H9 (cell line): Measurements from ENCODE around the gene TRMT11. TPM values are rescaled to one million over a fixed set of nuclear protein-coding genes. Genes with fewer than 3 reads are reported as not detected.
A peak's percentile ranks its signal among the peaks of the same experiment; 100 is the strongest.

ENCODE experiments used
- DNase-seq: peaks from one replicate; pipeline ENCODE4 v3.0.0-alpha.2; 2017
- H2AFZ ChIP-seq: one replicate; pipeline ENCODE4 v1.6.1; 2013; ENCODE audit warnings: mild to moderate bottlenecking, low read length, control low read depth, moderate library complexity
- H2AK5ac ChIP-seq: 2 replicates; pipeline ENCODE4 v1.6.1; 2013; ENCODE audit warnings: low read length, control low read depth, mixed read lengths; ENCODE audit not compliant: insufficient read length
- H2BK120ac ChIP-seq: one replicate; pipeline ENCODE4 v1.6.1; 2013; ENCODE audit warnings: low read depth, mild to moderate bottlenecking, low read length, control low read depth, inconsistent platforms; ENCODE audit not compliant: poor library complexity, severe bottlenecking
- H2BK12ac ChIP-seq: 2 replicates; pipeline ENCODE4 v1.6.1; 2013; ENCODE audit warnings: low read length, control low read depth, mixed read lengths, low read depth; ENCODE audit not compliant: insufficient read length
- H2BK15ac ChIP-seq: 2 replicates; pipeline ENCODE4 v1.6.1; 2013; ENCODE audit warnings: low read depth, low read length, control low read depth
- H2BK20ac ChIP-seq: one replicate; pipeline ENCODE4 v1.6.1; 2013; ENCODE audit warnings: low read depth, mild to moderate bottlenecking, low read length, control low read depth, inconsistent platforms; ENCODE audit not compliant: poor library complexity, severe bottlenecking
- H2BK5ac ChIP-seq: 2 replicates; pipeline ENCODE4 v1.6.1; 2013; ENCODE audit warnings: low read length, control low read depth, mixed read lengths; ENCODE audit not compliant: insufficient read length
- H3K14ac ChIP-seq: 2 replicates; pipeline ENCODE4 v1.6.1; 2013; ENCODE audit warnings: low read length, control low read depth; ENCODE audit not compliant: insufficient read depth
- H3K18ac ChIP-seq: 2 replicates; pipeline ENCODE4 v1.6.1; 2013; ENCODE audit warnings: low read depth, mild to moderate bottlenecking, mixed read lengths, low read length, control low read depth; ENCODE audit not compliant: insufficient read length
- H3K23ac ChIP-seq: 2 replicates; pipeline ENCODE4 v1.6.1; 2013; ENCODE audit warnings: low read length, control low read depth, mixed read lengths, low read depth; ENCODE audit not compliant: insufficient read length
- H3K23me2 ChIP-seq: 2 replicates; pipeline ENCODE4 v1.6.1; 2013; ENCODE audit warnings: low read depth, mild to moderate bottlenecking, mixed read lengths, low read length, control low read depth; ENCODE audit not compliant: insufficient read length, poor library complexity, severe bottlenecking
- H3K27ac ChIP-seq: 2 replicates; pipeline ENCODE4 v1.5.1; 2013; ENCODE audit warnings: low read length, control low read depth, mixed read lengths, low read depth; ENCODE audit not compliant: insufficient read length
- H3K27me3 ChIP-seq: 2 replicates; pipeline ENCODE4 v1.6.1; 2013; ENCODE audit warnings: low read length, control low read depth, inconsistent platforms; ENCODE audit not compliant: insufficient read depth
- H3K4ac ChIP-seq: 2 replicates; pipeline ENCODE4 v1.6.1; 2013; ENCODE audit warnings: low read depth, mild to moderate bottlenecking, control low read depth, inconsistent platforms, low read length, moderate library complexity
- H3K4me1 ChIP-seq: 2 replicates; pipeline ENCODE4 v1.6.1; 2013; ENCODE audit warnings: low read length, control low read depth, inconsistent platforms; ENCODE audit not compliant: insufficient read depth
- H3K4me2 ChIP-seq: 2 replicates; pipeline ENCODE4 v1.6.1; 2013; ENCODE audit warnings: low read length, control low read depth, mixed read lengths; ENCODE audit not compliant: insufficient read length, insufficient read depth
- H3K56ac ChIP-seq: 2 replicates; pipeline ENCODE4 v1.6.1; 2013; ENCODE audit warnings: low read depth, mild to moderate bottlenecking, mixed read lengths, low read length, control low read depth; ENCODE audit not compliant: insufficient read length
- H3K79me1 ChIP-seq: 2 replicates; pipeline ENCODE4 v1.6.1; 2013; ENCODE audit warnings: low read depth, mild to moderate bottlenecking, moderate library complexity, low read length, control low read depth, inconsistent platforms; ENCODE audit not compliant: insufficient read depth, poor library complexity, severe bottlenecking
- H3K79me2 ChIP-seq: 2 replicates; pipeline ENCODE4 v1.6.1; 2013; ENCODE audit warnings: low read length, control low read depth, inconsistent platforms; ENCODE audit not compliant: insufficient read depth
- H3K9ac ChIP-seq: 2 replicates; pipeline ENCODE4 v1.6.1; 2013; ENCODE audit warnings: low read length, control low read depth, mixed read lengths; ENCODE audit not compliant: insufficient read length; ENCODE audit errors: extremely low read depth
- H3K9me3 ChIP-seq: one replicate; pipeline ENCODE4 v1.6.1; 2013; ENCODE audit warnings: low read depth, low read length, inconsistent platforms; ENCODE audit not compliant: control insufficient read depth
- H3T11ph ChIP-seq: one replicate; pipeline ENCODE4 v1.6.1; 2013; ENCODE audit warnings: mild to moderate bottlenecking, low read length, control low read depth, inconsistent platforms
- H4K20me1 ChIP-seq: one replicate; pipeline ENCODE4 v1.6.1; 2013; ENCODE audit not compliant: control insufficient read depth, insufficient read length, insufficient read depth
- H4K5ac ChIP-seq: 2 replicates; pipeline ENCODE4 v1.6.1; 2013; ENCODE audit warnings: low read depth, mild to moderate bottlenecking, mixed read lengths, low read length, control low read depth; ENCODE audit not compliant: insufficient read length
- H4K8ac ChIP-seq: replicated peaks from 2 replicates; pipeline ENCODE4 v1.6.1; 2013; ENCODE audit warnings: low read length, control low read depth, mixed read lengths, low read depth; ENCODE audit not compliant: insufficient read length
- H4K91ac ChIP-seq: 2 replicates; pipeline ENCODE4 v1.6.1; 2013; ENCODE audit warnings: low read depth, mild to moderate bottlenecking, moderate library complexity, mixed read lengths, low read length, control low read depth; ENCODE audit not compliant: insufficient read length
- H3K27ac Mint-ChIP-seq, 3 experiments: 2 replicates in 2 of 3; 3 replicates in 1 of 3; pipeline ENCODE4 v1.8.0; 2020 to 2021; ENCODE audit warnings: mixed read lengths in 3 of 3, mild to moderate bottlenecking in 1 of 3, moderate library complexity in 1 of 3
- H3K27me3 Mint-ChIP-seq: 2 replicates; pipeline ENCODE4 v1.8.0; 2021; ENCODE audit warnings: low read depth, mild to moderate bottlenecking, moderate library complexity, mixed read lengths
- H3K36me3 Mint-ChIP-seq, 3 experiments: 2 replicates in 2 of 3; 3 replicates in 1 of 3; pipeline ENCODE4 v1.8.0; 2020 to 2021; ENCODE audit warnings: low read depth in 3 of 3, mixed read lengths in 3 of 3; ENCODE audit not compliant: insufficient read depth in 1 of 3
- H3K4me1 Mint-ChIP-seq, 2 experiments: 2 replicates each; pipeline ENCODE4 v1.8.0; 2020; ENCODE audit warnings: mixed read lengths in 2 of 2
- H3K4me3 Mint-ChIP-seq, 2 experiments: 2 replicates in 1 of 2; 3 replicates in 1 of 2; pipeline ENCODE4 v1.8.0; 2020 to 2021; ENCODE audit warnings: mild to moderate bottlenecking in 2 of 2, mixed read lengths in 2 of 2, moderate library complexity in 1 of 2
- H3K9me3 Mint-ChIP-seq, 2 experiments: 2 replicates in 1 of 2; 3 replicates in 1 of 2; pipeline ENCODE4 v1.8.0; 2020; ENCODE audit warnings: mild to moderate bottlenecking in 2 of 2, mixed read lengths in 2 of 2, moderate library complexity in 1 of 2
- WGBS: extraction: QIAGEN DNeasy Blood & Tissue Kit; methylation state at CpG from one replicate; pipeline ENCODE4 v1.1.7; 2013; ENCODE audit warnings: missing lambda C conversion rate, low lambda C conversion rate, mixed read lengths; ENCODE audit not compliant: insufficient read length; ENCODE audit errors: extremely low coverage; 5-methylcytosine and 5-hydroxymethylcytosine counted together
- total RNA-seq: library from RNA; stranded (reverse); gene quantifications from 2 replicates; pipeline ENCODE4 v1.2.1, GENCODE V29; 2021
- TF ChIP-seq, protein P1 (sequence below): fragments of 200-600 bp; sonication (generic); conservative IDR thresholded peaks from 3 replicates; pipeline ENCODE4 v1.8.0; 2021; ENCODE audit warnings: antibody characterized with exemption, mild to moderate bottlenecking

The TRMT11 gene
- total RNA-seq, 1 experiment from 2014 or later: 31.1 TPM

DNA sequence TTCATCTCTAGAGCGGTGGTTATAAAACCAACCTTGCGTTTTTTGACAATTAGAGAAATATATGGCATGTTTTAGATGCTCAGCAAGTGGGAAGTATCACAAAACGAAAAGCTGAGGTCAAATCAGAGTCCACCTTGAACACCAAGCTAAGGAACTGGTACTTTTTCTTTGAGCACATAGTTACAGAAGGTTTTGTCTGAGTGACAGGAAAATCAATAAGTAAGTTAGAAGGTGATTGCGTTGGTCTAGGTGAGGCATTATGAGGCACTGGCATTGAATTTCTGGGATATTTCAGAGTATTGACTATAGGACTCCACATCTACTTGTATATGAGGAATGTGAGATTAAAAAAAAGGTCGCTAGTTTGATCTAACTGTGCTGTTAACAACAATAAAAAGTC lies 30.4 kb upstream of the TRMT11 start:
- Histone ChIP-seq H3K23ac (no peak overlapping the region), H4K5ac (no peak overlapping the region), H3K18ac (no peak overlapping the region), H2AK5ac (no peak overlapping the region), H3K23me2 (no peaks in the 10 kb centered on the region), H4K91ac (no peak overlapping the region), H2BK20ac (no peak overlapping the region), H2BK5ac (no peak overlapping the region), H3T11ph (no peak overlapping the region), H2AFZ (no peak overlapping the region), H3K9me3 (no peaks in the 10 kb centered on the region), H3K27me3 (no peaks in the 10 kb centered on the region), H3K79me1 (no peaks in the 10 kb centered on the region), H3K9ac (no peak overlapping the region), H4K8ac (no peak overlapping the region), H3K27ac (no peak overlapping the region), H3K14ac (no peak overlapping the region), H3K4ac (no peak overlapping the region), H3K79me2 (no peaks in the 10 kb centered on the region), H2BK12ac (no peak overlapping the region), H4K20me1 (no peaks in the 10 kb centered on the region), H2BK15ac (no peak overlapping the region), H3K4me2 (peak overlapping the region; percentile 3), H3K4me1 (0 out of 2 replicates have a peak, but pooled peaks cover 2% of the 10 kb centered on the region), H2BK120ac (no peak overlapping the region), H3K56ac (no peak overlapping the region)
- DNase-seq: no peak
- Mint-ChIP-seq H3K4me3 (no peak overlapping the region; a peak in 3 of 5 replicates), H3K27me3 (peaks cover 4% of the 10 kb centered on the region), H3K9me3 (peaks cover 5 to 11% of the 10 kb centered on the region in 2 experiments; a peak in 3 of 5 replicates), H3K27ac (no peak overlapping the region; a peak in 1 of 7 replicates), H3K36me3 (peaks cover 0 to 6% (median 0%) of the 10 kb centered on the region in 3 experiments; a peak in 3 of 7 replicates), H3K4me1 (peaks cover 3 to 5% of the 10 kb centered on the region in 2 experiments; a peak in 2 of 4 replicates)
- no CpG with 5 or more reads among the region's 5 CpGs for WGBS
- TF ChIP-seq, protein P1, sequence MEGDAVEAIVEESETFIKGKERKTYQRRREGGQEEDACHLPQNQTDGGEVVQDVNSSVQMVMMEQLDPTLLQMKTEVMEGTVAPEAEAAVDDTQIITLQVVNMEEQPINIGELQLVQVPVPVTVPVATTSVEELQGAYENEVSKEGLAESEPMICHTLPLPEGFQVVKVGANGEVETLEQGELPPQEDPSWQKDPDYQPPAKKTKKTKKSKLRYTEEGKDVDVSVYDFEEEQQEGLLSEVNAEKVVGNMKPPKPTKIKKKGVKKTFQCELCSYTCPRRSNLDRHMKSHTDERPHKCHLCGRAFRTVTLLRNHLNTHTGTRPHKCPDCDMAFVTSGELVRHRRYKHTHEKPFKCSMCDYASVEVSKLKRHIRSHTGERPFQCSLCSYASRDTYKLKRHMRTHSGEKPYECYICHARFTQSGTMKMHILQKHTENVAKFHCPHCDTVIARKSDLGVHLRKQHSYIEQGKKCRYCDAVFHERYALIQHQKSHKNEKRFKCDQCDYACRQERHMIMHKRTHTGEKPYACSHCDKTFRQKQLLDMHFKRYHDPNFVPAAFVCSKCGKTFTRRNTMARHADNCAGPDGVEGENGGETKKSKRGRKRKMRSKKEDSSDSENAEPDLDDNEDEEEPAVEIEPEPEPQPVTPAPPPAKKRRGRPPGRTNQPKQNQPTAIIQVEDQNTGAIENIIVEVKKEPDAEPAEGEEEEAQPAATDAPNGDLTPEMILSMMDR: no peak
